Thyroid gland (tissue), 4 donors: ENCODE data around the gene ST7. TPM values are rescaled to one million over a fixed set of nuclear protein-coding genes. Genes with fewer than 3 reads are reported as not detected.

ENCODE experiments used
- DNase-seq, 2 donors: peaks; one replicate each; pipeline ENCODE4 v3.0.0-alpha.2; 2019
- H3K27ac ChIP-seq, 3 donors: fragments of 200-600 bp; sonication (generic); 1 replicate in 2 of 3; 2 replicates in 1 of 3; pipeline ENCODE4 v1.5.1; 2016 to 2019; ENCODE audit warnings: mild to moderate bottlenecking in 1 of 3, moderate library complexity in 1 of 3
- H3K27me3 ChIP-seq: fragments of 200-600 bp; sonication (generic); one replicate; pipeline ENCODE4 v1.5.1; 2019
- H3K36me3 ChIP-seq, 2 donors: fragments of 200-600 bp; sonication (generic); one replicate each; pipeline ENCODE4 v1.5.1; 2016 to 2019
- H3K4me1 ChIP-seq, 2 donors: fragments of 200-600 bp; sonication (generic); one replicate each; pipeline ENCODE4 v1.5.1; 2017 to 2019
- H3K4me3 ChIP-seq, 3 donors: fragments of 200-600 bp; sonication (generic); replicated peaks in 1 of 3; 1 replicate in 2 of 3; 2 replicates in 1 of 3; pipeline ENCODE4 v1.5.1; 2016; ENCODE audit warnings: mild to moderate bottlenecking in 1 of 3
- H3K9me3 ChIP-seq: fragments of 200-600 bp; sonication (generic); one replicate; pipeline ENCODE4 v1.5.1; 2017
- CTCF ChIP-seq, 6 experiments: fragments of 200-600 bp in 3 of 6; fragments of 450-650 bp in 3 of 6; sonication (generic) in 3 of 6; IDR thresholded peaks; one replicate each; pipeline ENCODE4 v1.5.1; 2016 to 2019; ENCODE audit warnings: antibody characterized with exemption in 6 of 6, mild to moderate bottlenecking in 2 of 6, inconsistent platforms in 1 of 6, moderate library complexity in 1 of 6
- POLR2A ChIP-seq, 2 donors: fragments of 450-650 bp; IDR thresholded peaks; one replicate each; pipeline ENCODE4 v1.6.1; 2017; ENCODE audit warnings: antibody characterized with exemption in 2 of 2, mild to moderate bottlenecking in 2 of 2, moderate library complexity in 1 of 2
- WGBS, 2 donors: methylation state at CpG; one replicate each; pipeline ENCODE4 v1.1.5; 2017; 5-methylcytosine and 5-hydroxymethylcytosine counted together
- intact Hi-C: fragments of 100-400 bp; cut with DNase I; formaldehyde crosslinking; loops from one replicate; pipeline ENCODE4 v1.15.1; 2023
- total RNA-seq, 4 donors: library from RNA; depleted of rRNA; stranded (reverse); fragments of >200 nt; gene quantifications; one replicate each; pipeline ENCODE4 v1.2.3, GENCODE V29; 2016

ST7 gene
- total RNA-seq, 4 donors from 2014 or later = 62.8 to 75.1 (median 66.7) TPM

GRCh38 chr7:117113871-117114270 is 160.6 kb downstream of the ST7 start:
- WGBS, 2 donors = 60 to 72% methylated on average over 4 of the region's 4 CpGs
- TF ChIP-seq CTCF (IDR thresholded peaks at IDR 0.05) = no peak
- no peak for TF ChIP-seq POLR2A (IDR thresholded peaks at IDR 0.05)
- H3K4me1 ChIP-seq = no peaks in the 10 kb centered on the region
- no peaks in the 10 kb centered on the region for H3K36me3 ChIP-seq
- H3K27ac ChIP-seq = no peak overlapping the region
- no peaks in the 10 kb centered on the region for H3K9me3 ChIP-seq
- no peaks in the 10 kb centered on the region for H3K27me3 ChIP-seq
- intact Hi-C loops = no loop called here
- DNase-seq = no peak
- no peak overlapping the region for H3K4me3 ChIP-seq

GRCh38 chr7:117114272-117114671 is 161.0 kb downstream of the ST7 start:
- 95 to 96% methylated on average over 1 of the region's 1 CpG for WGBS, 2 donors

GRCh38 chr7:117116211-117116610 is 162.9 kb downstream of the ST7 start:
- no peak for TF ChIP-seq POLR2A (IDR thresholded peaks at IDR 0.05)
- TF ChIP-seq CTCF (IDR thresholded peaks at IDR 0.05) = no peak
- Histone ChIP-seq H3K27me3 (no peaks in the 10 kb centered on the region), H3K36me3 (no peaks in the 10 kb centered on the region), H3K9me3 (no peaks in the 10 kb centered on the region), H3K4me1 (no peaks in the 10 kb centered on the region), H3K4me3 (no peak overlapping the region), H3K27ac (no peak overlapping the region)
- 96% methylated on average over 2 of the region's 2 CpGs for WGBS, 2 donors
- DNase-seq = no peak
- intact Hi-C loops = loop anchor here (5.0 kb wide), 1 partner anchor 129 kb away; no protein-coding TSS in a partner anchor

More at GRCh38 chr7:117114272-117114671, 161.0 kb downstream of the ST7 start:
- intact Hi-C loops = no loop called here
- DNase-seq = no peak
- Histone ChIP-seq H3K27ac (no peak overlapping the region), H3K36me3 (no peaks in the 10 kb centered on the region), H3K9me3 (no peaks in the 10 kb centered on the region), H3K4me1 (no peaks in the 10 kb centered on the region), H3K27me3 (no peaks in the 10 kb centered on the region), H3K4me3 (no peak overlapping the region)
- TF ChIP-seq CTCF (IDR thresholded peaks at IDR 0.05) = no peak
- no peak for TF ChIP-seq POLR2A (IDR thresholded peaks at IDR 0.05)

GRCh38 chr7:117117172-117117571 is 163.9 kb downstream of the ST7 start:
- Histone ChIP-seq H3K27ac (no peak overlapping the region), H3K36me3 (no peaks in the 10 kb centered on the region), H3K9me3 (no peaks in the 10 kb centered on the region), H3K27me3 (no peaks in the 10 kb centered on the region), H3K4me3 (no peak overlapping the region), H3K4me1 (no peaks in the 10 kb centered on the region)
- DNase-seq = no peak
- TF ChIP-seq POLR2A (IDR thresholded peaks at IDR 0.05) = no peak
- no peak for TF ChIP-seq CTCF (IDR thresholded peaks at IDR 0.05)
- intact Hi-C loops = loop anchor here (5.0 kb wide), 1 partner anchor 130 kb away; no protein-coding TSS in a partner anchor
- WGBS, 2 donors = 97 to 100% methylated on average over 2 of the region's 2 CpGs

GRCh38 chr7:117118579-117119180 is 165.4 kb downstream of the ST7 start:
- 72 to 76% methylated on average over 4 of the region's 4 CpGs for WGBS, 2 donors
- Histone ChIP-seq H3K9me3 (no peaks in the 10 kb centered on the region), H3K4me1 (no peaks in the 10 kb centered on the region), H3K4me3 (no peak overlapping the region), H3K27me3 (no peaks in the 10 kb centered on the region), H3K27ac (no peak overlapping the region), H3K36me3 (no peaks in the 10 kb centered on the region)
- intact Hi-C loops = loop anchor here (2.0 to 5.0 kb wide), 2 partner anchors 131 to 190 kb away; no protein-coding TSS in a partner anchor
- TF ChIP-seq CTCF (IDR thresholded peaks at IDR 0.05) (no peak), POLR2A (IDR thresholded peaks at IDR 0.05) (no peak)
- DNase-seq = no peak
